DOHH2 (cell line): Measurements from ENCODE around the gene MID1.

Experiments used
- EZH2phosphoT487 ChIP-seq: fragments of 200-600 bp; sonication (generic); IDR thresholded peaks from 2 replicates; pipeline ENCODE4 v1.6.1; 2017; ENCODE audit warnings: borderline replicate concordance, mild to moderate bottlenecking, antibody characterized with exemption, low read length, moderate library complexity, mixed read lengths
- TF ChIP-seq, protein P1 (sequence below): fragments of 200-600 bp; sonication (generic); IDR thresholded peaks from one replicate; pipeline ENCODE4 v1.5.1; 2014; ENCODE audit warnings: antibody characterized with exemption, mild to moderate bottlenecking, low read depth, low read length; ENCODE audit not compliant: poor library complexity, severe bottlenecking

DNA sequence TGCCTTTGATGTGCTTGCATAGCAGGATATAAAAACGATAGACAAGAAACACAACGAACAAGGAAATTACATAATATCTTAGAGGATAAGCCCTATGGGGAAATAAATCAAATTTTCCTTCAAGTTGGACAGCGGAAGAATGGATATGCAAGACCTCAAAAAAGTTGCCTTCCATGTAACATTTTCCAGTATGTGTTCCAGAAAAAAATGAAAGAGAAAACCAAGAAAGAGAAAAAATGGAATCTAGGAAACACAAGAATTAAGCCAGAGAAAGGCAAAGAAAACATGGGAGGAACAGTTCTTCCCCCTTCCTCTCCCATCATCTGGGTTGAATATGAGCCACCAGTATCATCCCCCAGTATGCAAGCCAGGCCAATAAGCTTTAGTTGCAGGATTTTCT, 34.6 kb upstream of the MID1 start:
- TF ChIP-seq, protein P1, sequence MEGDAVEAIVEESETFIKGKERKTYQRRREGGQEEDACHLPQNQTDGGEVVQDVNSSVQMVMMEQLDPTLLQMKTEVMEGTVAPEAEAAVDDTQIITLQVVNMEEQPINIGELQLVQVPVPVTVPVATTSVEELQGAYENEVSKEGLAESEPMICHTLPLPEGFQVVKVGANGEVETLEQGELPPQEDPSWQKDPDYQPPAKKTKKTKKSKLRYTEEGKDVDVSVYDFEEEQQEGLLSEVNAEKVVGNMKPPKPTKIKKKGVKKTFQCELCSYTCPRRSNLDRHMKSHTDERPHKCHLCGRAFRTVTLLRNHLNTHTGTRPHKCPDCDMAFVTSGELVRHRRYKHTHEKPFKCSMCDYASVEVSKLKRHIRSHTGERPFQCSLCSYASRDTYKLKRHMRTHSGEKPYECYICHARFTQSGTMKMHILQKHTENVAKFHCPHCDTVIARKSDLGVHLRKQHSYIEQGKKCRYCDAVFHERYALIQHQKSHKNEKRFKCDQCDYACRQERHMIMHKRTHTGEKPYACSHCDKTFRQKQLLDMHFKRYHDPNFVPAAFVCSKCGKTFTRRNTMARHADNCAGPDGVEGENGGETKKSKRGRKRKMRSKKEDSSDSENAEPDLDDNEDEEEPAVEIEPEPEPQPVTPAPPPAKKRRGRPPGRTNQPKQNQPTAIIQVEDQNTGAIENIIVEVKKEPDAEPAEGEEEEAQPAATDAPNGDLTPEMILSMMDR: no peak
- TF ChIP-seq EZH2phosphoT487: no peak
